HEK293T (cell line): ENCODE data around the gene DNAH17.

Experiments used
- CTCF ChIA-PET: fragments of 350-600 bp; formaldehyde crosslinking; extraction: SDS; loops from one replicate; lab custom pipeline; 2021; ENCODE audit warnings: antibody characterized with exemption, inconsistent platforms; lab: Yijun Ruan, JAX
- POLR2A ChIA-PET: fragments of 350-600 bp; formaldehyde crosslinking; extraction: SDS; loops from one replicate; lab custom pipeline; 2020; ENCODE audit warnings: antibody characterized with exemption, inconsistent platforms; lab: Yijun Ruan, JAX
- DNase-seq: peaks from one replicate; pipeline ENCODE4 v3.0.0; 2012; ENCODE audit warnings: mixed read lengths; ENCODE audit errors: extremely low spot score
- ARNT ChIP-seq: fragments of 450-650 bp; IDR thresholded peaks from 2 replicates; pipeline ENCODE4 v1.6.1; 2017; ENCODE audit warnings: mild to moderate bottlenecking
- BHLHE40 ChIP-seq: fragments of 450-650 bp; IDR thresholded peaks from 2 replicates; pipeline ENCODE4 v1.6.1; 2016; ENCODE audit warnings: mild to moderate bottlenecking, moderate library complexity, borderline replicate concordance
- CTBP1 ChIP-seq: fragments of 450-650 bp; IDR thresholded peaks from 2 replicates; pipeline ENCODE4 v1.6.1; 2016; ENCODE audit warnings: borderline replicate concordance
- ELF4 ChIP-seq: fragments of 450-650 bp; IDR thresholded peaks from 2 replicates; pipeline ENCODE4 v1.6.1; 2017; ENCODE audit warnings: antibody characterized with exemption
- FOXA1 ChIP-seq: fragments of 450-650 bp; IDR thresholded peaks from 2 replicates; pipeline ENCODE4 v1.6.1; 2016; ENCODE audit warnings: mild to moderate bottlenecking
- FOXK2 ChIP-seq: fragments of 450-650 bp; IDR thresholded peaks from 2 replicates; pipeline ENCODE4 v1.6.1; 2016; ENCODE audit warnings: mild to moderate bottlenecking
- FOXM1 ChIP-seq: fragments of 450-650 bp; IDR thresholded peaks from 2 replicates; pipeline ENCODE4 v1.6.1; 2017; ENCODE audit warnings: mild to moderate bottlenecking, borderline replicate concordance
- HDGF ChIP-seq: fragments of 450-650 bp; IDR thresholded peaks from 2 replicates; pipeline ENCODE4 v1.6.1; 2017; ENCODE audit warnings: antibody characterized with exemption, borderline replicate concordance
- L3MBTL2 ChIP-seq: fragments of 450-650 bp; conservative IDR thresholded peaks from 2 replicates; pipeline ENCODE4 v1.6.1; 2016; ENCODE audit warnings: mild to moderate bottlenecking
- LEF1 ChIP-seq: fragments of 450-650 bp; IDR thresholded peaks from 2 replicates; pipeline ENCODE4 v1.6.1; 2017; ENCODE audit warnings: mild to moderate bottlenecking, borderline replicate concordance
- NFRKB ChIP-seq: fragments of 450-650 bp; IDR thresholded peaks from 2 replicates; pipeline ENCODE4 v1.6.1; 2016; ENCODE audit warnings: mild to moderate bottlenecking, moderate library complexity
- PKNOX1 ChIP-seq: fragments of 450-650 bp; IDR thresholded peaks from 2 replicates; pipeline ENCODE4 v1.6.1; 2016
- SP1 ChIP-seq: fragments of 450-650 bp; IDR thresholded peaks from 2 replicates; pipeline ENCODE4 v1.6.1; 2017
- SUZ12 ChIP-seq: fragments of 450-650 bp; IDR thresholded peaks from 2 replicates; pipeline ENCODE4 v1.6.1; 2016; ENCODE audit warnings: mild to moderate bottlenecking
- TARDBP ChIP-seq: fragments of 450-650 bp; IDR thresholded peaks from 2 replicates; pipeline ENCODE4 v1.6.1; 2016
- ZNF384 ChIP-seq: fragments of 450-650 bp; IDR thresholded peaks from 2 replicates; pipeline ENCODE4 v1.6.1; 2016

The DNAH17 gene

DNA sequence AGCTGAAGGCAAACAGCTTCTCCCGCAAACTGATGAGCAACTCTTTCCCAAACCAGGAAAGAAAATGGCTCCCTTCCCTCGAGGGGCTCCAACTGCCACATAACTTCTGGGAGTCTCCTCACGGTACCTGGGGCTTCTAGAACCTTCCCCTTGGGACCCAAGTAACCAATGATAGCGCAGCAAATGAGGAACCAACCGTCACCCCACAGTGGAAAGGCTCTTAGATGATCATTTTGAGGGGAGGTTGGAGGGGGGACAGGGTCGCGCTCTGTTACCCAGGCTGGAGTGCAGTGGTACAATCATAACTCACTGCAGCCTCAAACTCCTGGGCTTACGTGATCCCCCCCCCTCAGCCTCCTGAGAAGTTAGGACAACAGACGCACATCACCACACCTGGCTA lies at the start of gene DNAH17:
Gene DNAH17, minus strand, starts transcription at position 101 of the 400 bp plus-strand sequence. CDS start 2,339 bp downstream, outside the sequence.
- CTCF ChIA-PET = interaction anchor here (0.6 kb wide), 1 partner anchor 279 kb away, joined by 6 read pairs; no protein-coding TSS in a partner anchor
- DNase-seq = no peak
- TF ChIP-seq NFRKB (no peak), HDGF (no peak), TARDBP (no peak), SUZ12 (no peak), PKNOX1 (no peak), LEF1 (no peak), BHLHE40 (no peak), SP1 (no peak), ELF4 (no peak), FOXM1 (no peak), ZNF384 (no peak), CTBP1 (no peak), FOXK2 (no peak), L3MBTL2 (no peak), FOXA1 (no peak), ARNT (no peak)
- POLR2A ChIA-PET = no interaction called here

DNA sequence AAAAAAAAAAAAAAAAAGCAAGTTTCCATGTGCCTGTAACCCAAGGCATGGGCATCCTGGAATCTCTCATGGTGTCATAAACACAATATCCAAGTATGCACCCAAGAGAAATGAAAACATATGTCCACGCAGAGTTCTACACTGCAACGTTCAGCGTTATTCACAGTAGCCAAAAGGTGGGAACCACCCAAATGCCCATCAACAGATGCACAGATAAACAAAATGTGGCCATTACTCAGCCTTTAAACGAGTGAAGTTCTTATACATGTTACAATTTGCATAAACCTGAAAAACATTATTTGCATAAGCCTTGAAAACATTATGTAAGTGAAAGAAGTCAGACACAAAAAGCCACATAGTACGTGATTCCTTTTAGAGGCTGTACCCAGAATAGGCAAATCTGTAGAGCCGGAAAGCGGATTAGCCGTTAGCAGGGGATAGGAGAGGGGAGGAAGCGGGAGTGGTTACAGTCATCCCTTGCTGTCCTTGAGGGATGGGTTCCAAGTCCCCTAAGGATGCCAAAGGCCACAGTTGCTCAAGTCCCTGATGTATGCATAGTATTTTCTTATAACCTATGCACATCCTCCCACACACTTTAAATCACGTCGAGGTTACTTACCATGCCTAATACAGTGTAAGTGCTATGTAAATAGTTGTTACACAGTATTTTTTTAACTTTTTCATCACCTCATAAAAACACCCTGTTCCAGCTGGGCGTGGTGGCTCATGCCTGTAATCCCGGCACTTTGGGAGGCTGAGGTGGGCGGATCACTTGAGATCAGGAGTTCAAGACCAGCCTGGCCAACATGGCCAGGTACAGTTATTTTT lies 47.3 kb upstream of the DNAH17 start:
- TF ChIP-seq HDGF (no peak), BHLHE40 (no peak), ELF4 (no peak), ZNF384 (no peak), LEF1 (no peak)
- POLR2A ChIA-PET = no interaction called here
- CTCF ChIA-PET = no interaction called here
- DNase-seq = no peak

DNA sequence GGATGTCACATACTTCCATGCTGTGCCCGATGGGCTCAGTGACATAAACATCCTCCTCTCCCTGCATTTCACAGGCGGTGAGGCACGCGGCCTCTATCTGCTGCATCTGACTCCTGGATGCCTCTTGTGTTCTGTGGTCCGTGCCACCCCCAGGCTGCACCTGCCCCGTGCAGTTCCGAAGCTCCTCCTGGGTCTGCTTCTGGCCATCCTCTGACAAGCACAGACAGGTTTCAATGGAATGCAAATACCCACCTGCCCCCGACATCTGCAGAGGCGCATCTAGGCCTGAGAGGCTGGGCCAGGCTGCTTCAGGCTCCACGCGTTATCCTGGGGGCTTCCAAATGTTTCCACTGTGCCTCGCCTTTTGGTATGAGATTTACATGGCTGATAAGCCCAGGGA lies 46.3 kb upstream of the DNAH17 start:
- POLR2A ChIA-PET = no interaction called here
- DNase-seq = no peak
- no peak for TF ChIP-seq HDGF
- TF ChIP-seq SP1 = no peak
- no peak for TF ChIP-seq TARDBP
- TF ChIP-seq FOXA1 = no peak
- no peak for TF ChIP-seq FOXM1
- TF ChIP-seq ARNT = no peak
- no peak for TF ChIP-seq NFRKB
- no peak for TF ChIP-seq L3MBTL2
- no peak for TF ChIP-seq BHLHE40
- no peak for TF ChIP-seq ZNF384
- TF ChIP-seq FOXK2 = no peak
- TF ChIP-seq ELF4 = no peak
- no peak for TF ChIP-seq SUZ12
- TF ChIP-seq LEF1 = no peak
- no peak for TF ChIP-seq PKNOX1
- TF ChIP-seq CTBP1 = no peak
- CTCF ChIA-PET = no interaction called here

GRCh38 chr17:78622491-78623265 lies 45.5 kb upstream of the DNAH17 start:
- POLR2A ChIA-PET = no interaction called here
- DNase-seq = no peak
- TF ChIP-seq TARDBP (no peak), ZNF384 (no peak), PKNOX1 (no peak), CTBP1 (no peak), NFRKB (no peak), FOXK2 (no peak), LEF1 (no peak), L3MBTL2 (no peak), ARNT (no peak), SP1 (no peak), FOXM1 (no peak), HDGF (no peak), FOXA1 (no peak), ELF4 (no peak), SUZ12 (no peak), BHLHE40 (no peak)
- CTCF ChIA-PET = no interaction called here

DNA sequence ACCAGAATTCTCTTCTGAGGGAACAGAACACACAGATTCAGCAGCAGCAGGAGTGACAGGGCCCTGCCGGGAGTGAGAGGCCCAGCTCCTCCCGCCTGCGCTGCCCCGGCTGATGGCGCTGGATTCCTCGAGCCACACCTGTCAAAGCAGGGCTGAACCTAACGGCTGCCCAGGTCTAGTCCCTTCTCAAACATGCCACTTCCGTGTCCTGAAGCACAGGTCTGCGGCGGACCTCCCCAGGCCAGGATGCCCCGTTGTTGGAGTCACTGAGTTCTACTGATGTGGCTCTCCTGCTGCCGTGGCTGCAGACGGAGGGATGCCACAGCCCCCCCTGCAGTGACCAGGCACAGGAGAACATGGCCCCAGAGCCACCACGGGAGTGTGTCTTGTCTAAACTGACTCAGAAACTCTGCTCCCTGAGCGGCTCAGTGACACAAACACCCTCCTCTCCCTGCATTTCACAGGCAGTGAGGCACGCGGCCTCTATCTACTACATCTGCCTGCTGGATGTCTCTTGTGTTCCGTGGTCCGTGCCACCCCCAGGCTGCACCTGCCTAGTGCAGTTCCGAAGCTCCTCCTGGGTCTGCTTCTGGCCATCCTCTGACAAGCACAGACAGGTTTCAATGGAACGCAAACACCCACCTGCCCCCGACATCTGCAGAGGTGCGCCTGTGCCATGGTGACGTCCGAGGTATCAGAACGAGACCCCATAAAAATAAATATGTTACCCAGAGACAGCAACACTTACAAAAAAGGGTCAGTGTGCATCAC lies 44.7 kb upstream of the DNAH17 start:
- ChIA-PET CTCF (no interaction called here), POLR2A (no interaction called here)
- TF ChIP-seq TARDBP (no peak), LEF1 (no peak), PKNOX1 (no peak), ARNT (no peak), BHLHE40 (no peak)
- DNase-seq = no peak
